DOHH2 (cell line): Measurements from ENCODE around the gene LHB.
A peak's percentile ranks its signal among the peaks of the same experiment; 100 is the strongest.
"Not testable (repeated sequence)": the region's sequence is repeated elsewhere in the genome, so short reads cannot be mapped to it uniquely, and the experiment has no call there.

ENCODE experiments used
- CTCF ChIP-seq: fragments of 200-600 bp; sonication (generic); IDR thresholded peaks from one replicate; pipeline ENCODE4 v1.5.1; 2014; ENCODE audit warnings: antibody characterized with exemption, mild to moderate bottlenecking, low read depth, low read length; ENCODE audit not compliant: poor library complexity, severe bottlenecking
- EZH2phosphoT487 ChIP-seq: fragments of 200-600 bp; sonication (generic); IDR thresholded peaks from 2 replicates; pipeline ENCODE4 v1.6.1; 2017; ENCODE audit warnings: borderline replicate concordance, mild to moderate bottlenecking, antibody characterized with exemption, low read length, moderate library complexity, mixed read lengths

GRCh38 chr19:49036815-49037214, 19.9 kb upstream of the LHB start, which contains the start of gene CGB1:
- peak; percentile 75 for TF ChIP-seq CTCF
- TF ChIP-seq EZH2phosphoT487 = not testable (repeated sequence)
